Measurements from ENCODE around the gene GTF3C4. TPM values are rescaled to one million over a fixed set of nuclear protein-coding genes. Genes with fewer than 3 reads are reported as not detected.

Gene GTF3C4
- total and polyA plus RNA-seq, 10 of the 15 experiments (the other 5 are each of a cell fraction or from before 2014, with no cell fraction given): 3.2 to 18.9 (median 8.2) TPM

DNA sequence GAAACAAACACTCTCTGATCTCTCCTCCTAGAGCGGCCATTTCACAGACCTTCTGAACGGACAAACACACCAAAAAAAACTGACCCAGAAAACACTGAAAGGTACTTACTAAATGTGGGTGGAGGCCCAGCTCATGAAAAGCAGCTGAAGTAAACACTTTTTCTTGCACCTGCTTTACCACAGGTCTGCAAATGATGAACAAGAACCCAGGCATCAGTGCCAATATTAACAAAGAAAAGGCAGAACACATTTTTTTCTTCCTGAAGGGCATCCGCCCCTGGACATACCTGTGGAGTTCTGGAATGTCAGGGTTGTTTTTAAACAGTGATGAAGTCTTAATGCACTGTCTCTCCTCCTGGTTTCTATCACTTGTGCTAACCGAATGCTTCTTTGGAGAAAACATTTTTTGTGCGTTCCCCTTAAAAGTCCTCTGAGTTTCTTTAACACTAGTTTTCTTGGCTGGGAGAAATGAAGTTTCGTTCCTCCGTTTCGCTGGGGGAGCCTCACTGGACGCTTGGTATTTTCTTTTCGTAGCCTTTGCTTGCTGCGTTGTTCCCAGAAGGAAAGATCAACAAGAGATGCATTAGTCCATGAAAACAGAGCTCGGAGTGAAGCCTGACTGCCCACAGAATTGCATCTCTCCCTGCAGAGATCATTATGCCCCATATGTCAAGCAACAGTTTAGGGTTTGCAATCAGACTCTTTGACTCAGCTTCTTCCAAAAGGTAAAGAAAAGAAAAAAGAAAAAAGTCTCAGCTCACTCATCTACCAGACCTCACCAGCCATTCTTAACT lies 7.9 kb upstream of the GTF3C4 start:
- H4K20me1 ChIP-seq (ENCODE audit: control insufficient read depth, insufficient read depth): no peaks in the 10 kb centered on the region
- H3K27ac ChIP-seq (ENCODE audit: control insufficient read depth, insufficient read depth): no peak overlapping the region
- CTCF ChIA-PET: no interaction called here
- DNase-seq (ENCODE audit: low read depth, low spot score) (no peak), FAIRE-seq (no peak), ATAC-seq (no peak)
- POLR2A ChIA-PET: interaction anchor here (1.1 kb wide), 1 partner anchor 11 kb away, joined by 3 read pairs; no protein-coding TSS in a partner anchor
- no peaks in the 10 kb centered on the region for H3K27me3 ChIP-seq (replicated peaks in 1 of 2; ENCODE audit: control insufficient read depth in 2 of 2, insufficient read depth in 2 of 2, low read length in 1 of 2)
- no peak overlapping the region for H3K9ac ChIP-seq (ENCODE audit: control insufficient read depth, insufficient read depth, low read length)
- H3K4me3 ChIP-seq: no peak overlapping the region
- SMC1A ChIA-PET (ENCODE audit: uncharacterized antibody, unreplicated experiment): interaction anchor here (1.3 kb wide), 1 partner anchor 10 kb away, joined by 4 read pairs; no protein-coding TSS in a partner anchor
- RAD21 ChIA-PET (ENCODE audit: unreplicated experiment): no interaction called here
- BruUV-seq (replicated peaks): no TSS peak
- H2AFZ ChIP-seq (ENCODE audit: control insufficient read depth, low read depth, low read length): no peak overlapping the region
- H3K36me3 ChIP-seq (ENCODE audit: control insufficient read depth in 2 of 2, insufficient read depth in 2 of 2, low read length in 1 of 2): peaks cover 4 to 32% of the 10 kb centered on the region in 2 experiments; a peak in 3 of 4 replicates
- H3K9me3 ChIP-seq (replicated peaks; ENCODE audit: control insufficient read depth, insufficient read depth, low read length): no peaks in the 10 kb centered on the region
- in situ Hi-C loops (cut with MboI): no loop called here
- no peaks in the 10 kb centered on the region for H3K4me1 ChIP-seq (ENCODE audit: control insufficient read depth, insufficient read depth, low read length)
- peaks cover 24% of the 10 kb centered on the region for H3K79me2 ChIP-seq (ENCODE audit: control insufficient read depth, insufficient read depth, low read length)
- intact Hi-C loops (cut with micrococcal nuclease; ENCODE audit: unreplicated experiment): no loop called here
- WGBS (ENCODE audit: insufficient coverage, insufficient replicate concordance, low lambda C conversion rate, missing lambda C conversion rate): 94% methylated on average over 12 of the region's 12 CpGs
- H3K4me2 ChIP-seq (ENCODE audit: control insufficient read depth, insufficient read depth): no peak overlapping the region
- TF ChIP-seq, protein P1, sequence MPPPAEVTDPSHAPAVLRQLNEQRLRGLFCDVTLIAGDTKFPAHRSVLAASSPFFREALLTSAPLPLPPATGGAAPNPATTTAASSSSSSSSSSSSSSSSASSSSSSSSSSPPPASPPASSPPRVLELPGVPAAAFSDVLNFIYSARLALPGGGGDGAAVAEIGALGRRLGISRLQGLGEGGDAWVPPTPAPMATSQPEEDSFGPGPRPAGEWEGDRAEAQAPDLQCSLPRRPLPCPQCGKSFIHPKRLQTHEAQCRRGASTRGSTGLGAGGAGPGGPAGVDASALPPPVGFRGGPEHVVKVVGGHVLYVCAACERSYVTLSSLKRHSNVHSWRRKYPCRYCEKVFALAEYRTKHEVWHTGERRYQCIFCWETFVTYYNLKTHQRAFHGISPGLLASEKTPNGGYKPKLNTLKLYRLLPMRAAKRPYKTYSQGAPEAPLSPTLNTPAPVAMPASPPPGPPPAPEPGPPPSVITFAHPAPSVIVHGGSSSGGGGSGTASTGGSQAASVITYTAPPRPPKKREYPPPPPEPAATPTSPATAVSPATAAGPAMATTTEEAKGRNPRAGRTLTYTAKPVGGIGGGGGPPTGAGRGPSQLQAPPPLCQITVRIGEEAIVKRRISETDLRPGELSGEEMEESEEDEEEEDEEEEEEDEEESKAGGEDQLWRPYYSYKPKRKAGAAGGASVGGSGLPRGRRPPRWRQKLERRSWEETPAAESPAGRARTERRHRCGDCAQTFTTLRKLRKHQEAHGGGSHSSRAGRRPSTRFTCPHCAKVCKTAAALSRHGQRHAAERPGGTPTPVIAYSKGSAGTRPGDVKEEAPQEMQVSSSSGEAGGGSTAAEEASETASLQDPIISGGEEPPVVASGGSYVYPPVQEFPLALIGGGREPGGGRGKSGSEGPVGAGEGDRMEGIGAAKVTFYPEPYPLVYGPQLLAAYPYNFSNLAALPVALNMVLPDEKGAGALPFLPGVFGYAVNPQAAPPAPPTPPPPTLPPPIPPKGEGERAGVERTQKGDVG (CRISPR knock-in tag; IDR thresholded peaks at IDR 0.05): no peak
- no peak for TF ChIP-seq RAD51 (IDR thresholded peaks at IDR 0.05)
- TF ChIP-seq ZNF217 (IDR thresholded peaks at IDR 0.05): no peak
- TF ChIP-seq NFYB (IDR thresholded peaks at IDR 0.05; ENCODE audit: insufficient read depth, low read depth, low read length): no peak
- TF ChIP-seq, protein P2, sequence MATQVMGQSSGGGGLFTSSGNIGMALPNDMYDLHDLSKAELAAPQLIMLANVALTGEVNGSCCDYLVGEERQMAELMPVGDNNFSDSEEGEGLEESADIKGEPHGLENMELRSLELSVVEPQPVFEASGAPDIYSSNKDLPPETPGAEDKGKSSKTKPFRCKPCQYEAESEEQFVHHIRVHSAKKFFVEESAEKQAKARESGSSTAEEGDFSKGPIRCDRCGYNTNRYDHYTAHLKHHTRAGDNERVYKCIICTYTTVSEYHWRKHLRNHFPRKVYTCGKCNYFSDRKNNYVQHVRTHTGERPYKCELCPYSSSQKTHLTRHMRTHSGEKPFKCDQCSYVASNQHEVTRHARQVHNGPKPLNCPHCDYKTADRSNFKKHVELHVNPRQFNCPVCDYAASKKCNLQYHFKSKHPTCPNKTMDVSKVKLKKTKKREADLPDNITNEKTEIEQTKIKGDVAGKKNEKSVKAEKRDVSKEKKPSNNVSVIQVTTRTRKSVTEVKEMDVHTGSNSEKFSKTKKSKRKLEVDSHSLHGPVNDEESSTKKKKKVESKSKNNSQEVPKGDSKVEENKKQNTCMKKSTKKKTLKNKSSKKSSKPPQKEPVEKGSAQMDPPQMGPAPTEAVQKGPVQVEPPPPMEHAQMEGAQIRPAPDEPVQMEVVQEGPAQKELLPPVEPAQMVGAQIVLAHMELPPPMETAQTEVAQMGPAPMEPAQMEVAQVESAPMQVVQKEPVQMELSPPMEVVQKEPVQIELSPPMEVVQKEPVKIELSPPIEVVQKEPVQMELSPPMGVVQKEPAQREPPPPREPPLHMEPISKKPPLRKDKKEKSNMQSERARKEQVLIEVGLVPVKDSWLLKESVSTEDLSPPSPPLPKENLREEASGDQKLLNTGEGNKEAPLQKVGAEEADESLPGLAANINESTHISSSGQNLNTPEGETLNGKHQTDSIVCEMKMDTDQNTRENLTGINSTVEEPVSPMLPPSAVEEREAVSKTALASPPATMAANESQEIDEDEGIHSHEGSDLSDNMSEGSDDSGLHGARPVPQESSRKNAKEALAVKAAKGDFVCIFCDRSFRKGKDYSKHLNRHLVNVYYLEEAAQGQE (IDR thresholded peaks at IDR 0.05; ENCODE audit: low read depth, low read length): no peak
- no peak for TF ChIP-seq NR2C1 (IDR thresholded peaks at IDR 0.05)
- TF ChIP-seq NRF1 (conservative IDR thresholded peaks at IDR 0.05; ENCODE audit: low read depth, low read length): no peak
- TF ChIP-seq ZNF207 (IDR thresholded peaks at IDR 0.05; ENCODE audit: borderline replicate concordance): no peak
- no peak for TF ChIP-seq ZNF622 (IDR thresholded peaks at IDR 0.05)
- TF ChIP-seq, protein P3, sequence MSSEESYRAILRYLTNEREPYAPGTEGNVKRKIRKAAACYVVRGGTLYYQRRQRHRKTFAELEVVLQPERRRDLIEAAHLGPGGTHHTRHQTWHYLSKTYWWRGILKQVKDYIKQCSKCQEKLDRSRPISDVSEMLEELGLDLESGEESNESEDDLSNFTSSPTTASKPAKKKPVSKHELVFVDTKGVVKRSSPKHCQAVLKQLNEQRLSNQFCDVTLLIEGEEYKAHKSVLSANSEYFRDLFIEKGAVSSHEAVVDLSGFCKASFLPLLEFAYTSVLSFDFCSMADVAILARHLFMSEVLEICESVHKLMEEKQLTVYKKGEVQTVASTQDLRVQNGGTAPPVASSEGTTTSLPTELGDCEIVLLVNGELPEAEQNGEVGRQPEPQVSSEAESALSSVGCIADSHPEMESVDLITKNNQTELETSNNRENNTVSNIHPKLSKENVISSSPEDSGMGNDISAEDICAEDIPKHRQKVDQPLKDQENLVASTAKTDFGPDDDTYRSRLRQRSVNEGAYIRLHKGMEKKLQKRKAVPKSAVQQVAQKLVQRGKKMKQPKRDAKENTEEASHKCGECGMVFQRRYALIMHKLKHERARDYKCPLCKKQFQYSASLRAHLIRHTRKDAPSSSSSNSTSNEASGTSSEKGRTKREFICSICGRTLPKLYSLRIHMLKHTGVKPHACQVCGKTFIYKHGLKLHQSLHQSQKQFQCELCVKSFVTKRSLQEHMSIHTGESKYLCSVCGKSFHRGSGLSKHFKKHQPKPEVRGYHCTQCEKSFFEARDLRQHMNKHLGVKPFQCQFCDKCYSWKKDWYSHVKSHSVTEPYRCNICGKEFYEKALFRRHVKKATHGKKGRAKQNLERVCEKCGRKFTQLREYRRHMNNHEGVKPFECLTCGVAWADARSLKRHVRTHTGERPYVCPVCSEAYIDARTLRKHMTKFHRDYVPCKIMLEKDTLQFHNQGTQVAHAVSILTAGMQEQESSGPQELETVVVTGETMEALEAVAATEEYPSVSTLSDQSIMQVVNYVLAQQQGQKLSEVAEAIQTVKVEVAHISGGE (CRISPR knock-in tag; IDR thresholded peaks at IDR 0.05): no peak
